GM18868 (cell line): ENCODE data around the gene TAGLN.

Source experiments
- ATAC-seq: cut with Tn5 transposase; IDR thresholded peaks from one replicate; pipeline ENCODE4 v1.9.1; 2021; ENCODE audit warnings: mild to moderate bottlenecking, moderate library complexity; ENCODE audit not compliant: unreplicated experiment

TAGLN gene

GRCh38 chr11:117212697-117213355 lies 13.7 kb downstream of the TAGLN start:
- ATAC-seq: no peak

GRCh38 chr11:117214404-117215110 lies 15.4 kb downstream of the TAGLN start:
- ATAC-seq: no peak

- ATAC-seq: no peak
These were observed 18.2 kb downstream of the TAGLN start for GRCh38 chr11:117217141-117218084.

DNA sequence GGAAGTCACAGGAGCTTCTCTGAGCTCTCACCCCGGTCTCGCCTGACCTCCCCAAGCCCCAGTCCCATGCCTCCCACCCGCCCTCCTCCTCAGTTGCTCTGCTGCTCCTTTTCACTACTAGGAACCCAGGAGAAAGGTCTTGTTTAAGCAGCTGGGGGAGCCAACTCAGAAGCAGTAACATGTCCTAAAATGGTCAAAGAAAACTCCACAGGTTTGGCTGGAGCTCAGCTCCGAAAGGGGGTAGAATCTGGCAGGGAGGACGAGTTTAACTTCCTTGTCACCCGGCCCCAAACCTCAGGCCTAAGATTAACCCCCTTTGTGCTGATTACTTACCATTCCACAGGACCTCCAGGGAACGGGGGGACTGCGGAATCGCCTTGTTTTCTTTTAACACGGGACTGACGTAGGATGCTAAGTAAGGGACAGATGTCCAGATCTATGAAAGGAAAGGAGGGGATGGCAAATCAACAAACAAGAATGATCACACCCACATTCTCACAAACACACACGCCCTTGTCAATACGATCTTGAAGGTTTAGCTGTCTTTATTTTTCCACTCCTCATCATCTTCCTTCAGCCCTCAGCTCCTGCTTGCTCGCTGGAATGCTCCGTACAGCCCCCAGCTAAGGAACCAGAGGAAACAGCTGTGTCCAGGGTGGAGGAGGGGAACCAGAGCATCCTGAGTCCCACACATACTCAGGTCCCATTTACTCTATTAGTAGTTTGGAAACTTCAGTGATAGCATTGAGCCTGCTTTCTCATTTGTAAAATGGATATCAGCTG lies 19.2 kb downstream of the TAGLN start:
- ATAC-seq: no peak

- ATAC-seq: no peak
These were observed 19.8 kb downstream of the TAGLN start for GRCh38 chr11:117219001-117219400.

DNA sequence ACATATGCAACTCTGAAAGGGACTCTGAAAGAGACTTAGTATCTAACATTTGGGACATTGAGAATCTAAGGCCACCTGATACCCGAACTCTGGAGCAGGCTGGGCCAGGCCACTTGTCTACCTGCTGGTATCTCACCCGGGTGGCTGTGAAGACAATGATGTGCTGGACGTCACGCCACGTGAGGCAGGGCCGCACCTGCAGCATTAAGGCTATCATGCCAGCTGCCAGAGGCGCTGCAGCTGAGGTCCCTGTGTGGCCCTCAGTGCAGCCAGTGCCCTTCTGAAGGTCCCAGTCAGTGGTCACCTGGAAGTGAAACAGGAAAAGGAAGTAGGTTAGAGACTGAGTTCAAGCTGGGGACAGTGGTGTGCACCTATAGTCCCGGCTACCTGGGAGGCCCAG lies 20.3 kb downstream of the TAGLN start:
- ATAC-seq: no peak

- ATAC-seq: no peak
These were observed 20.8 kb downstream of the TAGLN start for GRCh38 chr11:117219995-117220394.

DNA sequence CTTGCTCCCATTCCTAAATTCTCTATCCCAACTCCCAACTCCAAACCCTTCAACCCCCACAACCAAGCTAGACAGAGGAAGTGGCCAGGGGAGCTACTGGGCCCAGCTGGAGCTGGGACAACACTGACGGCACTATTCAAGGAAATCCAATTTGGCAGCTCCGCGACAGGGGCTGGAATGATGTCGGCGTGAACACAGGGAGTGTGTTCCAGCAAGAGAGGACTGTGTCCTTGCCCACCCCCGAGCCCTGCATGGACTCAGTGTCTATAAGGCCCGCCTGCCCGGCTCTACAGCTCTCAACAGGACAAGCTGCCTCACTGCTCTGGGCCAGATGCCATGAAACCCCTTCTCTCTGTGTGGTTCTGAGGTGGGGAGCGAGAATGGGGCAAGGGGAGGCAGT lies 21.4 kb downstream of the TAGLN start:
- no peak for ATAC-seq

GRCh38 chr11:117220999-117221774 lies 22.0 kb downstream of the TAGLN start:
- no peak for ATAC-seq

DNA sequence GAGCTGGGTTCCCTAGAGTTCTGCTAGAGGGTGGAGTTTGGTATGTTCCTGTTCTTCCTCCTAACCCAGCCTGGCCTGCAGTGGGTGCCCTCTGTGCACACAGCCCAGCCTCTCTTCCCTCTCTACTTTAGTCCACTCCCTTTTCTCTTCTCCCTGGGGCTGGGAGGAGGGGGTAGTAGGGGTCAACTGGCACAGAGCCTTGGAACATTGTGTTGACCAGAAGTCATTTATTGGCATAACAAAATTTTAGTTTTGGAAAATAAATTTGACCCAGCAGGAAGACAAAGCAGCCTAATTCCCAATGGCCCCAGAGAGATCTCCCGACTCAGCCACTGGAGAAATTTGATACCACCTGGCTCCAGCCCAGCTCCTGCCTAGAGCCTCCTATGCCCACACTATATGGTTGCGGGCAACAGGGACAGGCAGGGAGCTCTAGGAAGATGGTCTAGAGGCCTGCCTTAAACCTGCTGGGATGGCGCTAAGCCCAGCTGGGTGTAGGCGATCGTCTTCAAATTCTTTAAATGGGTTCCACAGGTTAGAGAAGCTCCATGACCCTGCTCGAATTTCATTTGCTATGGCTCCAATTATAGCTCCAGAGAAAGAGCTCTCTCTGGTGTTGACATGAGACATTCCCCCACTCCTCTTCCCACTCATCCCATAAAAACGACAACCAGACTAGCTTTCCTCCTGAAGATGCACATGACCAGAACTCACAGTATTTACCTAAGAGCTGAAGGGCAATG lies 22.8 kb downstream of the TAGLN start:
- ATAC-seq: no peak

- no peak for ATAC-seq
These were observed 24.0 kb downstream of the TAGLN start for GRCh38 chr11:117222991-117223740.

DNA sequence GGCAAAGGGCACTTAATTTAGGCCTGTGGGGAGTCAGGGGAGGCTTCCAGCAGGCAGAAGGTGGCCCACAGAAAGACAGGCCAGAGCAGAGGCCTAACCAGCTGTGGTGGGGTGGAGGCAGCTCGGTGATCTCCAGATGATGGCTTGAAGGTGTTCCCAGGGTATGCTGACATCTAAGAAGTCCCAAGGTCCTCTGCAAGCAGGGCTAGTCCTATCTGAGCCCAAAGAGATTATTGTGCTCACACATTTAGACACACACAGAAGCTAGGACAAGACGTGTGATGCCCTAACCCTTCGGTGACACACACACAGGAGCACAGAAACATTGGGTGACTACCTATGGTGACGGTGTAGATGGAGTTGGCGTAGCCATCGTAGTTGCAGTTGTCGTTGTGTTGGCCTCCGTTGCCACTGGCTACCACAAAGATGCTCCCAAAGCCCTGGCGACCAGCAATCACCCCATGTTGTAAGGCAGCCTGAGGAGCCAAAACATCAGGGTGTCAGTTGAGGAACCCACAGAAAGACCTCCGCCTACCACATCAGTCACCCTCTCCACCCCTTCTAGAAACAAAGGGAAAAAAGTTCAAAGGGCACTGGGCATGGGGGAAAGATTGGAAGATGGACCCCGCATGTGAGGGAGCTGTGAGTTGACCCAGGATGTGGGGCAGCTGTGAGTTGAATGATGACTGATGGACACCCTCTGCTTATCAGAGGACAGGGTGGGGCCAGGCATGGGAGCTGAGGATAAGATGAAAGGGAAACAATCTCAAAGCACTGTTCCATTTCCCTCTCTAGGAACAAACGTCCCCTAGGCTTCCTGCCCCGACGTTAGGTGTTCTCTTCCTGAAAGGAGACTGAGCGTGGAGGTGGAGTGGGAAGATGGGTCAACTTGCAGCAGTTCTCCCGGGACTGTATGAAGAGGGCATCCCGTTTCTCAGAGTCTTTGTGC lies 24.8 kb downstream of the TAGLN start:
- ATAC-seq: no peak

GRCh38 chr11:117225553-117226170 lies 26.5 kb downstream of the TAGLN start:
- no peak for ATAC-seq

DNA sequence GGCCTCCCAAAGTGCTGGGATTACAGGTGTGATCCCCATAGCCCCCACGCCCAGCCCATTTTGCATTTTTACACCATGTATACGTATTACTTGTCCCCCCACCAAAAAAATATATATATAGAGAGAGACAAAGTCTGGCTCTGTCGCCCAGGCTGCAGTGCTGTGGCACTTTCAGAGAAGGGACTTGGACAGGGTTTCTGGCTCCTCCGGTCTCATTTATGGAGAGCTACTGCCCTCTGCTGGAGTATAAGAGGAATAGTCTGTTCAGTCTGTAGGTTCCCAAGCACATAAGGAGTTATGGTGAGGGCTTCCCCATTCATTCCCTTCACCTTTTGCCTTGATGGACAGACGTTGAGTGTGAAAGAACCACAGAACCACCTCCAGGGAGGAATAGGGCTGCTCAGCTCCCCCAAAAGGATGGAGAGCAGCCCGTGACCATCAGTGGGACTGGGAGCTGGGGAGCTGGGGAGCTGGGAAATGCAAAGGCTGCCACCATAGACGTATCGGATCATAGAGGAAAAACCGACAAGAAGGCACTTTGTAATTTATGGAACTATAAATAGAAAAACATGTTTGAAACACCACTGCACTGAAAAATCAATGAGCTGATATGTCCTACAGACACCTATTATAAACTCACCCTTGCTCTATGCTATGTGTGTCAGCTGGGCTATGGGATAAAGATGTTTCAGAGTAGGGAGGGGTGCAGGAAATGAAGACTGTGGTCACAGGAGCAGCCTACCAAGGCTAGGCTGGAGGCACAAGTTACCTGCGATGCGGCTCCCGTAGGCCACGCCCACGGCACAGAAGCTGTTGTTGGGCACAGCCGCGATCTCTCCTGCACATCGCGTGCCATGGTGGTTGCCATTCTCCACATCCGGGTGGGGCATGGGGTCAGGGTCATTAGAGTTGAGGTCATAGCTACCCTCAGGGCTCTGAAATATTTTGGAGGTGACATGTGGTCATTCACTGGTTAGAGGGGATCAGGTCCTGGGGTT lies 27.5 kb downstream of the TAGLN start:
- ATAC-seq: peak; percentile 66

DNA sequence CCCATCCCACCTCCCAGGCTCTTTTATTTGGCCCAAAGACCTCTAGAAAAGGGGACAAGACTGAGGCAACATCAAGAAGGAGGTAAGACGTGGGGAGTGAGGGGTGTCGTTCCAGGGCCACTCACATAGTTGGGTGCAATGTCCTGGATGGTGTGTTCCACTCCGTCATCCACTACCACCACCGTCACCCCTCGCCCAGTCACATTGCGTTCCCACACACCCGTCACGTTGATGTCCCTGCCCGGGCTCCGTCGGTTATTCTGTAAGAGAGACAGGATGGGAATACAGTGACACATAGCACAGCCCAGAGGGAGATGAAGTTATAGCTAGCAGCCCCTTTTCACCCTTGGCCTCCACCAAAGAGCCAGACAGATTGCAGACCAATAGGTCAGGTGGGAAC lies 28.9 kb downstream of the TAGLN start:
- no peak for ATAC-seq

- no peak for ATAC-seq
These were observed 30.2 kb downstream of the TAGLN start for GRCh38 chr11:117229411-117229810.
